ENCODE data around the gene LRRC70. TPM values are rescaled to one million over a fixed set of nuclear protein-coding genes. Genes with fewer than 3 reads are reported as not detected.

LRRC70 gene
- total RNA-seq, 1 donor from 2014 or later = 0.64 TPM

DNA sequence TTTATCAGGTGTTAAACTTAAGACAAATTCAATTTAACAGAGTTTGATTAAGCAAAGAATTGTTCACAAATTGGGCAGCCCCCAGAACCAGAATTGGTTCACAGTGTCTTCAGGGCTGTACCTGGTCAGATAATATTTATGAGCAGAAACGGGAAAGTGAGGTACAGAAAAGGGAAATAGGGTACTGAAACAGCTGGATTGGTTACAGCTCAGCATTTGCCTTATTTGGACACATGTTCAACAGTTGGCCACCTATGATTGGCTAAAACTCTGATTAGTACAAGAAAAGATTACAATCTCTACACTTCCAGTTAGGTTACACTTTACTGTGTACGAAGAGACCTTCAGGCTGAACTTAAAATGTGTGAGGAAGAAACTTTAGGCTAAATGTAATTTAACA lies 18.7 kb downstream of the LRRC70 start:
- H3K27ac ChIP-seq (ENCODE audit: low read depth, low read length) = no peak overlapping the region

DNA sequence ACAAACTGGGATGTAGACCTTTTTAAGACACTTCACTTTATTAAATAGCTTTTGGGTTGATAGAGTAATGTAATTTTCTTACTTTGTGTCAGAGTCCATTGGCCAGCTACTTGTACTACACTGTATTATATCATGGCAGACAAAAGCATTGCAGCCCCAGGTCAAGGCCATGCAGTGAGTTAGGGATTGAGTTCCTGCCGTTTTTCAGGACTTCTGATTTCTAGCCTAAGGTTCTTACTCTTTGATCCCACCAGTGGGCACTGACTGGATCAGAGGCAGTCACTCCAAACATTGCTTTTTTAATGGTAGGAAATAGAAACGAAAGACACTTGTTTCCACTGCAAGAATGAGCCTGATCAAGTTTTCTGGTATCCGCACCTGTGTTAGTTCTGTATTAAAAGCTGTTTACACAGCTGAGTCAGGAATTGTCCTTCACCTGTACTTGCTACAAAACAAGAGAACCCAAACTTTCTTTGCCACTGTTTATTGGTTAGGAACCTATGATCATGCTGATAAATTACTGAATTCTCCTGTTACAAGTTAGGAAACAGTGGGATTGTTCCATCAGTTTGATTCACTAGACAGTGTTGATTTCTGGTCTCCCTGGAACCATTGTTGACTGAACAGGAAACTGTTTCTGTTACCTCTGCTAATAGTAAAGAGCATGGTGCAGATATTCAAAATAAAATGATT lies 22.1 kb downstream of the LRRC70 start:
- Histone ChIP-seq H3K27me3 (ENCODE audit: insufficient read depth, low read length) (no peaks in the 10 kb centered on the region), H3K4me3 (ENCODE audit: insufficient read depth, low read depth, low read length) (no peak overlapping the region), H2AFZ (ENCODE audit: low read depth, low read length) (no peak overlapping the region), H3K36me3 (ENCODE audit: insufficient read depth, low read length) (no peaks in the 10 kb centered on the region), H3K9me3 (ENCODE audit: insufficient read depth, low read depth, low read length) (no peaks in the 10 kb centered on the region), H3K4me1 (ENCODE audit: insufficient read depth, low read length) (no peaks in the 10 kb centered on the region), H4K20me1 (ENCODE audit: insufficient read depth, low read length) (no peaks in the 10 kb centered on the region), H3K4me2 (ENCODE audit: low read length) (no peak overlapping the region), H3K9ac (ENCODE audit: low read length) (no peak overlapping the region), H3K79me2 (ENCODE audit: insufficient read depth, low read length) (no peaks in the 10 kb centered on the region), H3K27ac (ENCODE audit: low read depth, low read length) (no peak overlapping the region)
- Mint-ChIP-seq H3K27ac (ENCODE audit: unreplicated experiment) (no peak overlapping the region), H3K9me3 (ENCODE audit: unreplicated experiment) (no peaks in the 10 kb centered on the region), H3K36me3 (ENCODE audit: low read depth, unreplicated experiment) (peaks cover 5% of the 10 kb centered on the region), H3K4me1 (ENCODE audit: low read depth, unreplicated experiment) (peaks cover 5% of the 10 kb centered on the region), H3K4me3 (ENCODE audit: unreplicated experiment) (no peak overlapping the region), H3K27me3 (ENCODE audit: low read depth, unreplicated experiment) (no peaks in the 10 kb centered on the region)
- no peak for TF ChIP-seq EZH2 (IDR thresholded peaks at IDR 0.05; ENCODE audit: insufficient read depth, low read length)
- TF ChIP-seq, protein P1, sequence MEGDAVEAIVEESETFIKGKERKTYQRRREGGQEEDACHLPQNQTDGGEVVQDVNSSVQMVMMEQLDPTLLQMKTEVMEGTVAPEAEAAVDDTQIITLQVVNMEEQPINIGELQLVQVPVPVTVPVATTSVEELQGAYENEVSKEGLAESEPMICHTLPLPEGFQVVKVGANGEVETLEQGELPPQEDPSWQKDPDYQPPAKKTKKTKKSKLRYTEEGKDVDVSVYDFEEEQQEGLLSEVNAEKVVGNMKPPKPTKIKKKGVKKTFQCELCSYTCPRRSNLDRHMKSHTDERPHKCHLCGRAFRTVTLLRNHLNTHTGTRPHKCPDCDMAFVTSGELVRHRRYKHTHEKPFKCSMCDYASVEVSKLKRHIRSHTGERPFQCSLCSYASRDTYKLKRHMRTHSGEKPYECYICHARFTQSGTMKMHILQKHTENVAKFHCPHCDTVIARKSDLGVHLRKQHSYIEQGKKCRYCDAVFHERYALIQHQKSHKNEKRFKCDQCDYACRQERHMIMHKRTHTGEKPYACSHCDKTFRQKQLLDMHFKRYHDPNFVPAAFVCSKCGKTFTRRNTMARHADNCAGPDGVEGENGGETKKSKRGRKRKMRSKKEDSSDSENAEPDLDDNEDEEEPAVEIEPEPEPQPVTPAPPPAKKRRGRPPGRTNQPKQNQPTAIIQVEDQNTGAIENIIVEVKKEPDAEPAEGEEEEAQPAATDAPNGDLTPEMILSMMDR (IDR thresholded peaks at IDR 0.05; ENCODE audit: insufficient read depth, low read depth, low read length) = no peak
- FAIRE-seq (no peak), DNase-seq (ENCODE audit: low read depth) (no peak)

More for the DNA sequence above, 18.7 kb downstream of the LRRC70 start:
- Histone ChIP-seq H3K27me3 (ENCODE audit: insufficient read depth, low read length) (no peaks in the 10 kb centered on the region), H3K4me3 (ENCODE audit: insufficient read depth, low read depth, low read length) (no peak overlapping the region), H4K20me1 (ENCODE audit: insufficient read depth, low read length) (no peaks in the 10 kb centered on the region), H2AFZ (ENCODE audit: low read depth, low read length) (no peak overlapping the region), H3K79me2 (ENCODE audit: insufficient read depth, low read length) (no peaks in the 10 kb centered on the region), H3K9ac (ENCODE audit: low read length) (no peak overlapping the region), H3K4me1 (ENCODE audit: insufficient read depth, low read length) (peaks cover 7% of the 10 kb centered on the region), H3K4me2 (ENCODE audit: low read length) (no peak overlapping the region), H3K36me3 (ENCODE audit: insufficient read depth, low read length) (no peaks in the 10 kb centered on the region), H3K9me3 (ENCODE audit: insufficient read depth, low read depth, low read length) (no peaks in the 10 kb centered on the region)
- Mint-ChIP-seq H3K27me3 (ENCODE audit: low read depth, unreplicated experiment) (no peaks in the 10 kb centered on the region), H3K27ac (ENCODE audit: unreplicated experiment) (no peak overlapping the region), H3K36me3 (ENCODE audit: low read depth, unreplicated experiment) (no peaks in the 10 kb centered on the region), H3K4me3 (ENCODE audit: unreplicated experiment) (no peak overlapping the region), H3K9me3 (ENCODE audit: unreplicated experiment) (no peaks in the 10 kb centered on the region), H3K4me1 (ENCODE audit: low read depth, unreplicated experiment) (peaks cover 8% of the 10 kb centered on the region)
- no peak for TF ChIP-seq EZH2 (IDR thresholded peaks at IDR 0.05; ENCODE audit: insufficient read depth, low read length)
- TF ChIP-seq, protein P1 (IDR thresholded peaks at IDR 0.05; ENCODE audit: insufficient read depth, low read depth, low read length) = no peak
- no peak for DNase-seq (ENCODE audit: low read depth)
- no peak for FAIRE-seq

DNA sequence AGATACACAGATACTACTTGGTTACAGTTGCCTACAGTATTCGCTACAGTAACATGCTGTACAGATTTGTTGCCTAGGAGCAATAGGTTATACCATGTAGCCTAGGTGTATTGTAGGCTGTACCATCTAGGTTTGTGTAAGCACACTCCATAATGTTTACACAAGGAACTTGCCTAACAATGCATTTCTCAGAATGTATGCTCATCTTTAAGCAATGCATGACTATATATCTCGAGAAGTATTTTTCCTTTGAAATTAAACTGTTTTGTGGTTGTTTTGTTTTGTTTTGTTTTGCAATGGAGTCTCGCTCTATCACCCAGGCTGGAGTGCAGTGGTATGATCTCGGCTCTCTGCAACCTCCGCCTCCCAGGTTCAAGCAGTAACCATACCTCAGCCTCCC lies 25.3 kb downstream of the LRRC70 start:
- H2AFZ ChIP-seq (ENCODE audit: low read depth, low read length) = no peak overlapping the region
- DNase-seq (ENCODE audit: low read depth) (no peak), FAIRE-seq (no peak)
- no peaks in the 10 kb centered on the region for H3K9me3 ChIP-seq (ENCODE audit: insufficient read depth, low read depth, low read length)
- no peak for TF ChIP-seq EZH2 (IDR thresholded peaks at IDR 0.05; ENCODE audit: insufficient read depth, low read length)
- TF ChIP-seq, protein P1 (IDR thresholded peaks at IDR 0.05; ENCODE audit: insufficient read depth, low read depth, low read length) = no peak
- H3K4me1 ChIP-seq (ENCODE audit: insufficient read depth, low read length) = no peaks in the 10 kb centered on the region
- Mint-ChIP-seq H3K4me1 (ENCODE audit: low read depth, unreplicated experiment) (peaks cover 4% of the 10 kb centered on the region), H3K27me3 (ENCODE audit: low read depth, unreplicated experiment) (no peaks in the 10 kb centered on the region), H3K27ac (ENCODE audit: unreplicated experiment) (no peak overlapping the region), H3K4me3 (ENCODE audit: unreplicated experiment) (no peak overlapping the region), H3K9me3 (ENCODE audit: unreplicated experiment) (no peaks in the 10 kb centered on the region), H3K36me3 (ENCODE audit: low read depth, unreplicated experiment) (peaks cover 11% of the 10 kb centered on the region)
- H3K36me3 ChIP-seq (ENCODE audit: insufficient read depth, low read length) = no peaks in the 10 kb centered on the region
- no peak overlapping the region for H3K4me3 ChIP-seq (ENCODE audit: insufficient read depth, low read depth, low read length)
- H3K27me3 ChIP-seq (ENCODE audit: insufficient read depth, low read length) = no peaks in the 10 kb centered on the region
- H3K4me2 ChIP-seq (ENCODE audit: low read length) = no peak overlapping the region
- H4K20me1 ChIP-seq (ENCODE audit: insufficient read depth, low read length) = no peaks in the 10 kb centered on the region
- H3K79me2 ChIP-seq (ENCODE audit: insufficient read depth, low read length) = no peaks in the 10 kb centered on the region
- no peak overlapping the region for H3K9ac ChIP-seq (ENCODE audit: low read length)
- H3K27ac ChIP-seq (ENCODE audit: low read depth, low read length) = no peak overlapping the region
